HK-2 (cell line): ENCODE measurements around the gene VTN.
A peak's percentile ranks its signal among the peaks of the same experiment; 100 is the strongest.

Source experiments
- DNase-seq: peaks from one replicate; pipeline ENCODE4 v3.0.0-alpha.2; 2018; ENCODE audit not compliant: unreplicated experiment

The VTN gene

DNA sequence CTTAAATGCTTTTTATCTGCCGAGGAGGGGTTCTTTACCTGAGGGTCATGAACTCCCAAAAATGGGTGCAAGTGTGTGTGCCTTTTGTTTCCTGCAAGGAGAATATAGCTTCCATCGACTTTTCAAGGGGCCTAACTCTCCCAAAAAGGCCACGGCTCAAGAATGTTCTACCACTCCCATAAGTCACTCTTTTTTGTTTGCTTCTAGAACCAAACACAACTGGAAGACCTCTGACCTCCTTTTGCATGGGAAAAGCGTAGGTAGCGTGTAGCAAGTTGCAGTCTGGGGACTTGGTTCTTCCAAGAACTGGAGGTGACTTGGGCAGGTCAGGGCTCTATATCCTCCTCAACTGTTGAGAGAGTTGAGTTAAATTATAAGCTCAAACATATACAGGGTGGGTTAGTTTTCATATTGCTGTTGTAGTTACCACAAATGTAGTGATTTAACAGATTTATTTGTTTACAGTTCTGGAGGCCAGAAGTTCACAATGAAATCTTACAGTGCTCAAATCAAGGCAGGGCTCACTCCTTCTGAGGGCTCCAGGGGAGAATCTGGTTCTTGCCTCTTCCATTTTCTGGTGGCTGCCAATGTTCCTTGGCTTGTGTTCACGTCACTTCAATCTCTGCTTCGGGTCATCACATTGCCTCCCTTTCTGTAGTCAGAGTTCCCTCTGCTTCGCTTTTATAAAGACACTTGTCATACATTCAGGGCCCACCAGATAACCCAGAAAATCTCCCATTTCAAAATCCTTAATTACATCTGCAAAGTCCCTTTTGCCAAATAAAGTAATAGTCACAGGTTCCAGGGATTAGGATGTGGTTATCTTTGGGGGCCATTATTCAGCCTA, 49.7 kb downstream of the VTN start:
- DNase-seq, result no peak

DNA sequence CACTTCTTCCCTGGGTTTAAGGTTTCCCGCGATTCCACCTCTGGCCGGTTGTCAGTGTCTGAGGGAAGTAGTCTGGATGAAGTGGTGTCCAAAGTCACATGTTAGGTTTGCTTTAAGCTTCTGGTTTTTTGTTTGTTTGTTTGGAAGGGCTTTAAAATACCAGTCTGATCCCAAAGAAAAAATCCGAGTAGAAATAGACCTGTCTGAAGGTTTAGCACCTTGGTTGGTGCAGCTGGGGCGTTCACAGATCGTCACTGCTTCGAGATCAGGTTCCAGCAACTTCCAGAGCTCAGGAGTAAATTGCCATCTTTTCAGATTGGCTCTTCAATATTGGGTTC, 50.5 kb downstream of the VTN start:
- DNase-seq, result no peak

DNA sequence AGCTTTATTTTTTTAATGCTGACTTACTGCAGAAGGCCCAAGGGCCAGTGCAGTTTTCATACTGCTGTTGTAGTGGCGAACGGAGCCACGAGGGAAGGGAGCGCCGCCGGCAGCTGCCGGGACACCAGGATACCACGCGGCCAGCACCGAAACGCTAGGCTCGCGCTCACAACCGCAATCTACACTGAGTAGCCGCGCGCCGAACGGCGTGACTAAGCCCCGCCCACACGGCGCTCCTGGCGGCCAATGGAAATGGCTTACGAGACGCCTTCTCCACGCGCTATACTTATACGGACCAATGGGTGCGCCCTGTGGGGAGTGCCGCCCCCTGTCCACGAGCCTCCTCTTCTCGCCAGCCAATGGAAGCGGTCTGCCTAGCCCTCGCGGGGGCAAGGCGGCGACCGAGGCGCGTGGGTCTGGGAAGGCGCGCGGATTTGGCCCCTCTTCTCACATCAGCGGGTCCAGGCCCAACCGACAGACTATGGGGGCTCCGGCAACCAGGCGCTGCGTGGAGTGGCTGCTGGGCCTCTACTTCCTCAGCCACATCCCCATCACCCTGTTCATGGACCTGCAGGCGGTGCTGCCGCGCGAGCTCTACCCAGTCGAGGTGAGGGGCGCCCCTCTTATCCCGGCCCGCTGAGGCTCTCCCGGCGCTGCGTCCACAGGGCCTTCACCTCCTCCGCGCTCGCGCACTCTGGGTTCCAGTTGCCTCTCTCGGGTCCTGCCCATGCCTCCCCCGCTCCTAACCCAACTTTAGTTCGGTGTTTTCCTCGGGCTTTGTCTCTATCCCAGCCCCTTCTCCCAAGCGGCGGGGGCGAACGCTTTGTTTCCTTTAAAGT, 51.1 kb downstream of the VTN start, which contains the start of gene TMEM97:
TSS of gene TMEM97 (plus strand) at position 442 of the 839 bp plus-strand sequence. CDS start at position 482, 40 bp downstream.
- DNase-seq, result peak; percentile 95

- no peak for DNase-seq
Measured at GRCh38 chr17:28317966-28318758, 51.9 kb downstream of the VTN start.
